A673 (cell line): ENCODE data around the gene FAM81A.

Experiments
- EZH2 ChIP-seq: fragments of 200-600 bp; sonication (generic); IDR thresholded peaks from 2 replicates; pipeline ENCODE4 v1.6.1; 2017; ENCODE audit warnings: borderline replicate concordance, low read depth, mild to moderate bottlenecking, mixed read lengths, antibody characterized with exemption, low read length; ENCODE audit not compliant: poor library complexity, severe bottlenecking
- TF ChIP-seq, protein P1 (sequence below): fragments of 300-800, 200-600 bp; sonication (generic); conservative IDR thresholded peaks from 2 replicates; pipeline ENCODE4 v1.5.1; 2017; ENCODE audit warnings: low read depth, mild to moderate bottlenecking, antibody characterized with exemption, low read length, moderate library complexity, mixed read lengths

DNA sequence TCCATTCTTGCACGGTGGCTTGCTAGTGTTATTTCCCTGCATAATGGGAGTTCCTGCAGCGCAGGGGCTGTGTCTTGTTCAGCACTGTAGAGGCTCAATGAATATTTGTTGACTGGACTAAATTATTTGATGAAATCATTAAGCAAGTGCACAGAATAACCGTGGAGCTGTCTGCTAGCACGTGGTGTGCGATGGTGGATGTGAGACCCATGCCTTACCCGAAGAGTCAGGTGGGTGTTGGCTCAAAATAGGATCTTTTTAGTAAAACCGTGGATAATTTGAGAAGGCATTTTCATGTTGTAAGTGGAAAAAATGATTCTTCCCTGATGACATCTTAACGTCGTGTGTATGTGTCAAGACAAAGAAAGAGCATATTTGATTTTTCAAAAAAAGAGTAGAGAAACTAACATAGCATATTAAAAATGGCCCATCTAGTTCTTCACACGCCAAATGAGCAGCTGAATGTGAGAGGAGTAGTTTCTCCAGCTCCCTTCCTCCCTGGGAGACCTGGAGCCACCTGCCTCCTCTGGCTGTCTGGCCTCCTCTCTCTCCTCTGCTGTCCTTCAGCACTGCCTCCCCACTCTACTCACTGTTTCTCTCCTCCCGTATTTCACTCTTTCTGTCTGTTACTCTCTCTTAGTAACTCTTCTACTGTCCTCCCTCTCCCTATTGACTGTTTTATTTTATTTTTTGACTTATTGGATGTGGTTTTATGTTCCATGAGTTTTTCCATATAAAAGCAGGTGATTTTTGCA, 6.3 kb downstream of the FAM81A start:
- TF ChIP-seq, protein P1, sequence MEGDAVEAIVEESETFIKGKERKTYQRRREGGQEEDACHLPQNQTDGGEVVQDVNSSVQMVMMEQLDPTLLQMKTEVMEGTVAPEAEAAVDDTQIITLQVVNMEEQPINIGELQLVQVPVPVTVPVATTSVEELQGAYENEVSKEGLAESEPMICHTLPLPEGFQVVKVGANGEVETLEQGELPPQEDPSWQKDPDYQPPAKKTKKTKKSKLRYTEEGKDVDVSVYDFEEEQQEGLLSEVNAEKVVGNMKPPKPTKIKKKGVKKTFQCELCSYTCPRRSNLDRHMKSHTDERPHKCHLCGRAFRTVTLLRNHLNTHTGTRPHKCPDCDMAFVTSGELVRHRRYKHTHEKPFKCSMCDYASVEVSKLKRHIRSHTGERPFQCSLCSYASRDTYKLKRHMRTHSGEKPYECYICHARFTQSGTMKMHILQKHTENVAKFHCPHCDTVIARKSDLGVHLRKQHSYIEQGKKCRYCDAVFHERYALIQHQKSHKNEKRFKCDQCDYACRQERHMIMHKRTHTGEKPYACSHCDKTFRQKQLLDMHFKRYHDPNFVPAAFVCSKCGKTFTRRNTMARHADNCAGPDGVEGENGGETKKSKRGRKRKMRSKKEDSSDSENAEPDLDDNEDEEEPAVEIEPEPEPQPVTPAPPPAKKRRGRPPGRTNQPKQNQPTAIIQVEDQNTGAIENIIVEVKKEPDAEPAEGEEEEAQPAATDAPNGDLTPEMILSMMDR, result no peak
- no peak for TF ChIP-seq EZH2
